ENCODE measurements around the gene HAPSTR1.
"Not testable (repeated sequence)": the region's sequence is repeated elsewhere in the genome, so short reads cannot be mapped to it uniquely, and the experiment has no call there.

Gene HAPSTR1

DNA sequence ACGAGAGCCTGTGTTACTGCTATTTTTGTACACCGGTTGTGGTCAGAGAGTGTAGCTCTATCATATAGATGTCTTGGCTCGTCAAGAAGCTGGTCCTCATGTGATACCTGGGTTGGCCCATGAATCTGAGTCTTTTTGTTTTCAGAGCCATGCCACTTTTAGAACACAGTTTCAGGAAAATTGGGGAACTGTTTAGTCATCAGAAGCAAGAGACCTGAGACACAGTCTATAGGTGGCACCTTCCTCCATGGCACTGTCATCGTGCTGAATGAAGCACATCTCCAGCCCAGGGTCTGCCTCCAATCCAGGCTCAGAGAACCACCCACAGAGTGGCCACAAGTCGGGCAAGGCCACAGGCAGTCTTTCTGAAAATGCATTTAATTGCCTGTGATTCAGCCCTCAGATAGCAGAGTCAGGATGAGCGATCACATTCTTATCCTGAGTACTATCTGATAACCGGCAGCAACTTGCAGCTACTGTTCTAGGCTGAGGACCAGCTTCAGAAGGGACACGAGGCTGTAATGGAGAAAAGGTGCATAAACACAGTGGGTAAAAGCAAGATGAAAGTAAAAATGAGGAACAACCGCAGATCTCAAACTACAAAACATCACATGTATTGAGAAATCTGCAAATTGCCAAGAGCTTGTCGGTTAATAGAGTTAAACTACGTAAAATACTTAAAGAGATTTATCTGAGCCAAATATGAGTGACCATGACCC is 14.2 kb upstream of the HAPSTR1 start:
- H3K4me1 ChIP-seq, result peaks cover 2% of the 10 kb centered on the region; the same call in 1 of the 2 replicates
- H3K4me3 ChIP-seq (ENCODE audit: low read depth, low read length), result no peak overlapping the region
- TF ChIP-seq, protein P1, sequence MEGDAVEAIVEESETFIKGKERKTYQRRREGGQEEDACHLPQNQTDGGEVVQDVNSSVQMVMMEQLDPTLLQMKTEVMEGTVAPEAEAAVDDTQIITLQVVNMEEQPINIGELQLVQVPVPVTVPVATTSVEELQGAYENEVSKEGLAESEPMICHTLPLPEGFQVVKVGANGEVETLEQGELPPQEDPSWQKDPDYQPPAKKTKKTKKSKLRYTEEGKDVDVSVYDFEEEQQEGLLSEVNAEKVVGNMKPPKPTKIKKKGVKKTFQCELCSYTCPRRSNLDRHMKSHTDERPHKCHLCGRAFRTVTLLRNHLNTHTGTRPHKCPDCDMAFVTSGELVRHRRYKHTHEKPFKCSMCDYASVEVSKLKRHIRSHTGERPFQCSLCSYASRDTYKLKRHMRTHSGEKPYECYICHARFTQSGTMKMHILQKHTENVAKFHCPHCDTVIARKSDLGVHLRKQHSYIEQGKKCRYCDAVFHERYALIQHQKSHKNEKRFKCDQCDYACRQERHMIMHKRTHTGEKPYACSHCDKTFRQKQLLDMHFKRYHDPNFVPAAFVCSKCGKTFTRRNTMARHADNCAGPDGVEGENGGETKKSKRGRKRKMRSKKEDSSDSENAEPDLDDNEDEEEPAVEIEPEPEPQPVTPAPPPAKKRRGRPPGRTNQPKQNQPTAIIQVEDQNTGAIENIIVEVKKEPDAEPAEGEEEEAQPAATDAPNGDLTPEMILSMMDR (IDR thresholded peaks at IDR 0.05; ENCODE audit: low read depth, low read length), result 0 out of 2 replicates have a peak, but pooled peaks have one; percentile 2
- no peaks in the 10 kb centered on the region for H3K36me3 ChIP-seq
- no peaks in the 10 kb centered on the region for H3K27me3 ChIP-seq
- H3K9me3 ChIP-seq, result no peaks in the 10 kb centered on the region
- DNase-seq, result no peak

DNA sequence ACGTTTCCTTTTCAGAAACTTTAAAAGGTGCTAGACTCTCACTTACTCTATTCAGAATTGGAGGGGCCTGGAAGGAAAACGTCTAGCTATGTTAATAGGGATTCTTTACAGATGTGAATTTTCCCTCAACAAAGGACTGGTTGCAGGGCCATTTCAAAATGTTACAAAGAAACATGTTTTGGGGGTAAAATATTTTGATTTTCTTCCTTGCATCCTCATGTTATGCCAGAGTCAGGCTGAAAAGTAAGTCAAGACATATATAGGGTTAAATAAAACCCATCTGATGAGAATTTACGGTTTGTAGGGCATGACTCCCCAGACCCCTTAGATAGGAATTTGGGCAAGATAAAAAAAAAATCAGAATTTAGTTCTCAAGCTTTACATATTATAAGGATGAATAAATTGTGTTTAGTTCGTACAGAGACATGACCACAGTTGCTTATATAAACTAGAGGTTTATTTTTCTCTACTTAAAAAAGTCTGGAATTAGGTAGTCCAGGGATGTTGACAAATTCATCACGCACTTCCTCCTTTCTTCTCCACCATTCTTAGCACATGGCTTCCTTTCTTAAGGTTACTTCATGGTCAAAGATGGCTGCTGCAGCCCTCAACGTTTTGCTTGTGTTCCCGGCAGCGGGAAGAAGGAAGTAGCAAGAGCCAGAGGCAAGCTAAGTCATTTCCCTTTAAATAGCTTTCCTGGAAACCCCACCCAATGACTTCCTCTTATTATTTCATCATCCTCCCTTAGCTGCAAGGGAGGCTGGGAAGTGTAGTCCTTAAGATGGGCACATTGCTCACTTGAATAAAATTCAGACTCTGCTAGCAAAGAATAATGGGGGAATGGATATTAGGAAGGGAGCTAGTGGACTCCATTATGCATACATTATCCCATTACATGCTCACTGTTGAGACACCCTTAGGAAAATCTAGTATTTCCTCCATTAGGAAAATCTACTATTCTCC is 12.7 kb upstream of the HAPSTR1 start:
- H3K4me1 ChIP-seq; H3K4me3 ChIP-seq (ENCODE audit: low read depth, low read length); H3K36me3 ChIP-seq; H3K9me3 ChIP-seq; H3K27me3 ChIP-seq: not testable (repeated sequence)
- DNase-seq, result peak; percentile 51

DNA sequence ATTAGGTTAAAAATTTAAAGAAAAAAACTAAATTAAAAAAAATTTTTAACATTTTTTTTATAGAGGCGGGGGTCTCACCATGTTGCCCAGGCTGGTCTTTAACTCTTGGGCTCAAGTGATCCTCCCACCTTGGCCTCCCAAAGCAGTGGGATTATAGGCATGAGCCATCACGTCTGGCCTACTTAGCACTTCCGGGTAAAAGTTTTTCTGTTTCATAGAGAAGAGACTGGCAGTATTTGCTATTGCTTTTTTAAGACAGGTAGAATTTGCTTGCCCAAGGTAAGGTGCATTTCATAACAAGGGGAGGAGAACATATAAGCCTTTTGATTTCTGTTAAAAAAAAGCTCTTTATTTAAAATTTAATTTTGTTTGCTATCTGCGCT is 12.0 kb upstream of the HAPSTR1 start:
- Histone ChIP-seq H3K9me3 (no peaks in the 10 kb centered on the region), H3K36me3 (no peaks in the 10 kb centered on the region), H3K4me3 (ENCODE audit: low read depth, low read length) (no peak overlapping the region), H3K4me1 (peaks cover 2% of the 10 kb centered on the region; the same call in 1 of the 2 replicates), H3K27me3 (no peaks in the 10 kb centered on the region)
- TF ChIP-seq, protein P1 (IDR thresholded peaks at IDR 0.05; ENCODE audit: low read depth, low read length), result no peak
- no peak for DNase-seq

DNA sequence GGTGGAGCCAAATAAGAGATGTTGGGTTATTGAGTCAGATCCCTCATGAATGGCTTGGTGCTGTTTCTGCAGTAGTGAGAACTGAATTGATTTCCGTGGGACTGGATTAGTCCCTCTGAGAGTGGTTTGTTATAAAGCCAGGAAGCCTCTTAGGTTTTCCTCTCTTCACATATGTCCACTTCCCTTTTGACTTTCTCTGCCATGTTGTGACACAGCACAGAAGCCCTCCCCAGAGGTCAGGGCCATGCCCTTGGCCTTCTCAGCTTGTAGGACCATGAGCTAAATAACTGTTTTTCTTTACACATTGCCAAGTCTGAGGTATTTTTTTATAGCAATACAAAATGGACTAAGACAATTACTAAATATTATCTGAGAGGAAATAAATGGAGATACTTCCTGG is 10.3 kb upstream of the HAPSTR1 start:
- no peak overlapping the region for H3K4me3 ChIP-seq (ENCODE audit: low read depth, low read length)
- no peak for DNase-seq
- H3K4me1 ChIP-seq, result peaks cover 2% of the 10 kb centered on the region; the same call in 1 of the 2 replicates
- no peaks in the 10 kb centered on the region for H3K36me3 ChIP-seq
- no peaks in the 10 kb centered on the region for H3K27me3 ChIP-seq
- TF ChIP-seq, protein P1 (IDR thresholded peaks at IDR 0.05; ENCODE audit: low read depth, low read length), result no peak
- no peaks in the 10 kb centered on the region for H3K9me3 ChIP-seq

DNA sequence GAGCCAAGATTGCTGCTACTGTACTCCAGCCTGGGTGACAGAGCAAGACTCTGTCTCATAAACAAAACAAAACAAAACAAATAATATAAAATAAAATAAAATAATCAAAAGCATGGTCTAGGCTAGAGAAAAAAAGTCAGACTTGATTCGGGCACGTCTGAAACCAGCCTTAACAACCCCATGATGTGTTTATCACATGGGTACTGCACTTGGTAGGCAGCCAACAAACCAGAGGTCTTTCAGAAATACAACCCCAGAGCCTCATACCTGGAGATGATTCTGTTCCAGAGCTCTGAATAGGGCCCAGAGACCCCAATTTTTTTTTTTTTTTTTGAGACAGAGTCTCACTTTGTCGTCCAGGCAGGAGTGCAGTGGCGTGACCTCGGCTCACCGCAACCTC is 9.6 kb upstream of the HAPSTR1 start:
- TF ChIP-seq, protein P1 (IDR thresholded peaks at IDR 0.05; ENCODE audit: low read depth, low read length), result no peak
- H3K9me3 ChIP-seq, result no peaks in the 10 kb centered on the region
- no peaks in the 10 kb centered on the region for H3K36me3 ChIP-seq
- H3K4me3 ChIP-seq (ENCODE audit: low read depth, low read length), result no peak overlapping the region
- DNase-seq, result no peak
- H3K4me1 ChIP-seq, result peaks cover 2% of the 10 kb centered on the region; the same call in 1 of the 2 replicates
- no peaks in the 10 kb centered on the region for H3K27me3 ChIP-seq

DNA sequence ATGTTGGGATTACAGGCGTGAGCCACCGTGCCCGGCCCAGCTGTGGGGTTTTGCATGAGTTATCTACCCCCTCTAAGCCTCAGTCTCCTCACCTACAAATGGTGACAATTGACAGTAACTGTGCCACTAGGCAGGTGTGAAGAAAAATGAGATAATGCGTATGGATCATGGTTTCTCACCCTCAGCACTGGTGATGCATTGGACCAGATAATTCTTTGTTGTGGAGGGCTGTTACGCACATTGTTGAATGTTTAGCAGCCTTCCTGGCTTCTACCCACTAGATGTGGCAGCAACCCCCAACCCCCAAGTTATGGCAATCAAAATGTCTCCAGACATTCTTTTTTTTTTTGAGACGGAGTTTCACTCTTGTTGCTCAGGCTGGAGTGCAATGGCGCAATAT is 9.0 kb upstream of the HAPSTR1 start:
- H3K27me3 ChIP-seq, result no peaks in the 10 kb centered on the region
- H3K9me3 ChIP-seq, result no peaks in the 10 kb centered on the region
- H3K4me3 ChIP-seq (ENCODE audit: low read depth, low read length), result no peak overlapping the region
- TF ChIP-seq, protein P1 (IDR thresholded peaks at IDR 0.05; ENCODE audit: low read depth, low read length), result no peak
- peaks cover under 1% of the 10 kb centered on the region; the same call in 1 of the 2 replicates for H3K4me1 ChIP-seq
- no peak for DNase-seq
- no peaks in the 10 kb centered on the region for H3K36me3 ChIP-seq

DNA sequence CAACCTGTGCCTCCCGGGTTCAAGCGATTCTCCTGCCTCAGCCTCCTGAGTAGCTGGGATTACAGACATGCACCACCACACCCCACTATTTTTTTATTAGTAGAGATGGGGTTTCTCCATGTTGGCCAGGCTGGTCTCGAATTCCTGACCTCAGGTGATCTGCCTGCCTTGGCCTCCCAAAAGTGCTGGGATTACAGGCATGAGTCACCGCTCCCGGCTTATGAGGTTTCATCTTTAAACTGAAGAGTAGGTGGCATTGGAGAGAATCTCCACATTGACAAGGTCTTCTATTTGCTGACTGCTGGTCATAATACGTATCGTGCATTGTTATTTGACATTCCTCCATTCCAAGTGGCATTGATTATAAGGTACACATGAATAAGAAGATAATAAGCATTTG is 3.7 kb upstream of the HAPSTR1 start:
- H3K27me3 ChIP-seq; H3K36me3 ChIP-seq; H3K4me3 ChIP-seq (ENCODE audit: low read depth, low read length); H3K9me3 ChIP-seq; H3K4me1 ChIP-seq; DNase-seq: not testable (repeated sequence)
